HEK293 (cell line): ENCODE measurements around the gene FKBP10.

Experiments
- BCL11A ChIP-seq: fragments of 450-650 bp; formaldehyde crosslinking; IDR thresholded peaks from 2 replicates; pipeline ENCODE4 v1.5.1; 2016; ENCODE audit warnings: low read depth, missing biosample characterization, missing genetic modification characterization
- GLI2 ChIP-seq: fragments of 450-650 bp; formaldehyde crosslinking; IDR thresholded peaks from 2 replicates; pipeline ENCODE4; 2017; ENCODE audit warnings: missing biosample characterization, missing genetic modification characterization, low read depth, borderline replicate concordance
- GLIS1 ChIP-seq: fragments of 450-650 bp; formaldehyde crosslinking; IDR thresholded peaks from 2 replicates; pipeline ENCODE4 v1.5.1; 2016; ENCODE audit warnings: missing biosample characterization, missing genetic modification characterization
- IKZF3 ChIP-seq: fragments of 450-650 bp; IDR thresholded peaks from 2 replicates; pipeline ENCODE4 v1.5.0; 2018; ENCODE audit warnings: missing biosample characterization, mild to moderate bottlenecking, missing genetic modification characterization, moderate library complexity
- KLF7 ChIP-seq: fragments of 450-650 bp; formaldehyde crosslinking; IDR thresholded peaks from 2 replicates; pipeline ENCODE4 v1.5.1; 2016; ENCODE audit warnings: missing biosample characterization, missing genetic modification characterization, borderline replicate concordance
- PATZ1 ChIP-seq: fragments of 450-650 bp; formaldehyde crosslinking; IDR thresholded peaks from 2 replicates; pipeline ENCODE4 v1.5.1; 2016; ENCODE audit warnings: missing biosample characterization, missing genetic modification characterization
- REPIN1 ChIP-seq: fragments of 450-650 bp; formaldehyde crosslinking; IDR thresholded peaks from 2 replicates; pipeline ENCODE4 v1.5.1; 2017; ENCODE audit warnings: missing biosample characterization, missing genetic modification characterization, low read depth
- SETDB1 ChIP-seq: IDR thresholded peaks from one replicate; pipeline ENCODE4 v1.6.1; 2017; ENCODE audit warnings: mild to moderate bottlenecking, low read length, moderate library complexity, mixed read lengths; ENCODE audit not compliant: insufficient read length
- WT1 ChIP-seq: fragments of 450-650 bp; formaldehyde crosslinking; IDR thresholded peaks from 2 replicates; pipeline ENCODE4 v1.5.1; 2016; ENCODE audit warnings: missing biosample characterization, missing genetic modification characterization
- ZBTB1 ChIP-seq: fragments of 450-650 bp; formaldehyde crosslinking; IDR thresholded peaks from 2 replicates; pipeline ENCODE4 v1.5.1; 2016; ENCODE audit warnings: missing biosample characterization, missing genetic modification characterization
- ZBTB49 ChIP-seq: fragments of 450-650 bp; formaldehyde crosslinking; IDR thresholded peaks from 2 replicates; pipeline ENCODE4 v1.5.1; 2016; ENCODE audit warnings: missing biosample characterization, missing genetic modification characterization, low read depth
- ZNF114 ChIP-seq: fragments of 450-650 bp; formaldehyde crosslinking; IDR thresholded peaks from 2 replicates; pipeline ENCODE4 v1.5.0; 2017; ENCODE audit warnings: missing biosample characterization, missing genetic modification characterization
- ZNF138 ChIP-seq: fragments of 450-650 bp; formaldehyde crosslinking; IDR thresholded peaks from 2 replicates; pipeline ENCODE4 v1.5.1; 2016; ENCODE audit warnings: missing biosample characterization, missing genetic modification characterization, borderline replicate concordance
- ZNF221 ChIP-seq: fragments of 450-650 bp; formaldehyde crosslinking; IDR thresholded peaks from 2 replicates; pipeline ENCODE4 v1.5.1; 2017; ENCODE audit warnings: missing biosample characterization, missing genetic modification characterization, borderline replicate concordance
- ZNF223 ChIP-seq: fragments of 450-650 bp; formaldehyde crosslinking; IDR thresholded peaks from 2 replicates; pipeline ENCODE4 v1.5.1; 2016; ENCODE audit warnings: missing biosample characterization, missing genetic modification characterization
- ZNF266 ChIP-seq: fragments of 450-650 bp; formaldehyde crosslinking; IDR thresholded peaks from 2 replicates; pipeline ENCODE4 v1.5.1; 2016; ENCODE audit warnings: missing biosample characterization, missing genetic modification characterization, low read depth
- ZNF335 ChIP-seq: fragments of 450-650 bp; formaldehyde crosslinking; conservative IDR thresholded peaks from 2 replicates; pipeline ENCODE4 v1.5.1; 2016; ENCODE audit warnings: missing biosample characterization, missing genetic modification characterization
- ZNF366 ChIP-seq: fragments of 450-650 bp; formaldehyde crosslinking; conservative IDR thresholded peaks from 2 replicates; pipeline ENCODE4 v1.5.1; 2016; ENCODE audit warnings: missing biosample characterization, missing genetic modification characterization
- ZNF416 ChIP-seq: fragments of 450-650 bp; formaldehyde crosslinking; IDR thresholded peaks from 2 replicates; pipeline ENCODE4 v1.5.1; 2016; ENCODE audit warnings: missing biosample characterization, missing genetic modification characterization
- ZNF510 ChIP-seq: fragments of 450-650 bp; formaldehyde crosslinking; IDR thresholded peaks from 2 replicates; pipeline ENCODE4 v1.5.1; 2018; ENCODE audit warnings: mild to moderate bottlenecking, missing genetic modification characterization, missing biosample characterization; ENCODE audit not compliant: insufficient replicate concordance
- ZNF529 ChIP-seq: fragments of 450-650 bp; formaldehyde crosslinking; IDR thresholded peaks from 2 replicates; pipeline ENCODE4 v1.5.1; 2017; ENCODE audit warnings: missing genetic modification characterization, missing biosample characterization; ENCODE audit not compliant: insufficient replicate concordance
- ZNF610 ChIP-seq: fragments of 450-650 bp; formaldehyde crosslinking; IDR thresholded peaks from 2 replicates; pipeline ENCODE4 v1.5.1; 2016; ENCODE audit warnings: missing biosample characterization, missing genetic modification characterization, borderline replicate concordance
- ZNF701 ChIP-seq: fragments of 450-650 bp; formaldehyde crosslinking; IDR thresholded peaks from 2 replicates; pipeline ENCODE4 v1.5.1; 2016; ENCODE audit warnings: missing biosample characterization, missing genetic modification characterization
- ZNF768 ChIP-seq: fragments of 450-650 bp; formaldehyde crosslinking; IDR thresholded peaks from 2 replicates; pipeline ENCODE4 v1.5.1; 2018; ENCODE audit warnings: missing biosample characterization, mild to moderate bottlenecking, missing genetic modification characterization
- ZNF843 ChIP-seq: fragments of 450-650 bp; formaldehyde crosslinking; IDR thresholded peaks from 2 replicates; pipeline ENCODE4 v1.5.1; 2016; ENCODE audit warnings: missing biosample characterization, missing genetic modification characterization
- ZSCAN5A ChIP-seq: fragments of 450-650 bp; formaldehyde crosslinking; IDR thresholded peaks from 2 replicates; pipeline ENCODE4 v1.5.1; 2016; ENCODE audit warnings: missing biosample characterization, missing genetic modification characterization
- ZXDB ChIP-seq: fragments of 450-650 bp; formaldehyde crosslinking; IDR thresholded peaks from 2 replicates; pipeline ENCODE4 v1.5.1; 2016; ENCODE audit warnings: missing biosample characterization, missing genetic modification characterization
- TF ChIP-seq, protein P1 (sequence below): fragments of 450-650 bp; formaldehyde crosslinking; IDR thresholded peaks from 2 replicates; pipeline ENCODE4 v1.5.1; 2016; ENCODE audit warnings: missing biosample characterization, missing genetic modification characterization
- TF ChIP-seq, protein P2 (sequence below): fragments of 450-650 bp; formaldehyde crosslinking; IDR thresholded peaks from 2 replicates; pipeline ENCODE4 v1.5.1; 2016; ENCODE audit warnings: missing biosample characterization, missing genetic modification characterization

FKBP10 gene

GRCh38 chr17:41773190-41773588 lies 39.6 kb upstream of the FKBP10 start (continued):
- no peak for TF ChIP-seq GLI2 (tag by site-specific recombination)
- no peak for TF ChIP-seq ZNF701 (tag by site-specific recombination)
- TF ChIP-seq ZBTB49 (tag by site-specific recombination) = no peak
- no peak for TF ChIP-seq ZXDB (tag by site-specific recombination)
- TF ChIP-seq ZNF768 (tag by site-specific recombination) = no peak
- no peak for TF ChIP-seq ZNF114 (tag by site-specific recombination)
- TF ChIP-seq ZNF335 (tag by site-specific recombination) = peak; percentile 66
- TF ChIP-seq ZBTB1 (tag by site-specific recombination) = no peak
- TF ChIP-seq ZNF416 = no peak
- TF ChIP-seq, protein P1, sequence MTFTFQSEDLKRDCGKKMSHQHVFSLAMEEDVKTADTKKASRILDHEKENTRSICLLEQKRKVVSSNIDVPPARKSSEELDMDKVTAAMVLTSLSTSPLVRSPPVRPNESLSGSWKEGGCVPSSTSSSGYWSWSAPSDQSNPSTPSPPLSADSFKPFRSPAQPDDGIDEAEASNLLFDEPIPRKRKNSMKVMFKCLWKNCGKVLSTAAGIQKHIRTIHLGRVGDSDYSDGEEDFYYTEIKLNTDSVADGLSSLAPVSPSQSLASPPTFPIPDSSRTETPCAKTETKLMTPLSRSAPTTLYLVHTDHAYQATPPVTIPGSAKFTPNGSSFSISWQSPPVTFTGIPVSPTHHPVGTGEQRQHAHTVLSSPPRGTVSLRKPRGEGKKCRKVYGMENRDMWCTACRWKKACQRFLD (tag by site-specific recombination) = no peak
- 0 out of 2 replicates have a peak, but pooled peaks have one; percentile 28 for TF ChIP-seq IKZF3 (tag by site-specific recombination)
- no peak for TF ChIP-seq BCL11A (tag by site-specific recombination)
- TF ChIP-seq ZNF366 (tag by site-specific recombination) = no peak
- no peak for TF ChIP-seq SETDB1
- TF ChIP-seq, protein P2, sequence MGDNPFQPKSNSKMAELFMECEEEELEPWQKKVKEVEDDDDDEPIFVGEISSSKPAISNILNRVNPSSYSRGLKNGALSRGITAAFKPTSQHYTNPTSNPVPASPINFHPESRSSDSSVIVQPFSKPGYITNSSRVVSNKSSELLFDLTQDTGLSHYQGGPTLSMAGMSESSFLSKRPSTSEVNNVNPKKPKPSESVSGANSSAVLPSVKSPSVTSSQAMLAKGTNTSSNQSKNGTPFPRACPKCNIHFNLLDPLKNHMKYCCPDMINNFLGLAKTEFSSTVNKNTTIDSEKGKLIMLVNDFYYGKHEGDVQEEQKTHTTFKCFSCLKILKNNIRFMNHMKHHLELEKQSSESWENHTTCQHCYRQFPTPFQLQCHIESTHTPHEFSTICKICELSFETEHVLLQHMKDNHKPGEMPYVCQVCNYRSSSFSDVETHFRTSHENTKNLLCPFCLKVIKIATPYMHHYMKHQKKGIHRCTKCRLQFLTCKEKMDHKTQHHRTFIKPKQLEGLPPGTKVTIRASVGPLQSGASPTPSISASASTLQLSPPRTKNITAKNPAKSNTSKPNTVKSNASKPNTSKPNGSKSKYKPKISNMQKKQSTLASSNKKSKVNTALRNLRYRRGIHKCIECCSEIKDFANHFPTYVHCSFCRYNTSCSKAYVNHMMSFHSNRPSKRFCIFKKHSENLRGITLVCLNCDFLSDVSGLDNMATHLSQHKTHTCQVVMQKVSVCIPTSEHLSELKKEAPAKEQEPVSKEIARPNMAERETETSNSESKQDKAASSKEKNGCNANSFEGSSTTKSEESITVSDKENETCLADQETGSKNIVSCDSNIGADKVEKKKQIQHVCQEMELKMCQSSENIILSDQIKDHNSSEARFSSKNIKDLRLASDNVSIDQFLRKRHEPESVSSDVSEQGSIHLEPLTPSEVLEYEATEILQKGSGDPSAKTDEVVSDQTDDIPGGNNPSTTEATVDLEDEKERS (tag by site-specific recombination) = no peak
- peak; percentile 62 for TF ChIP-seq GLIS1 (tag by site-specific recombination)
- TF ChIP-seq KLF7 (tag by site-specific recombination) = no peak
- peak; percentile 41; the same call in 1 of the 2 replicates for TF ChIP-seq PATZ1 (tag by site-specific recombination)
- TF ChIP-seq ZNF266 (tag by site-specific recombination) = no peak
- TF ChIP-seq REPIN1 = no peak
- TF ChIP-seq ZNF529 (tag by site-specific recombination) = no peak
- TF ChIP-seq ZNF610 = no peak
- TF ChIP-seq ZNF138 (tag by site-specific recombination) = no peak
- no peak for TF ChIP-seq ZNF223 (tag by site-specific recombination)
- TF ChIP-seq ZNF510 (tag by site-specific recombination) = no peak
- no peak for TF ChIP-seq ZSCAN5A (tag by site-specific recombination)
- peak; percentile 62; the same call in 1 of the 2 replicates for TF ChIP-seq WT1 (tag by site-specific recombination)
- TF ChIP-seq ZNF221 = no peak
- TF ChIP-seq ZNF843 (tag by site-specific recombination) = no peak
